Kidney (tissue), 14 donors: ENCODE measurements around the gene GALNS. TPM values are rescaled to one million over a fixed set of nuclear protein-coding genes. Genes with fewer than 3 reads are reported as not detected.

ENCODE experiments used
- DNase-seq, 5 donors: peaks; one replicate each; pipeline ENCODE4 v3.0.0-alpha.2; 2013 to 2020
- FAIRE-seq: peaks from 2 replicates; lab custom pipeline; 2012; peaks lifted over from hg19 to GRCh38; lab: Jason Lieb, UNC
- H3K27ac ChIP-seq, 2 donors: one replicate each; pipeline ENCODE4 v1.7.0; 2013; ENCODE audit warnings: low read depth in 2 of 2, low read length in 2 of 2, inconsistent platforms in 1 of 2
- H3K27me3 ChIP-seq: one replicate; pipeline ENCODE4 v1.7.1; 2013; ENCODE audit warnings: low read length, inconsistent platforms; ENCODE audit not compliant: control insufficient read depth, insufficient read depth
- H3K36me3 ChIP-seq, 3 donors: one replicate each; pipeline versions ENCODE4 v1.7.0 to v1.7.1; 2013; ENCODE audit warnings: low read length in 3 of 3, control low read depth in 1 of 3, inconsistent platforms in 1 of 3; ENCODE audit not compliant: insufficient read depth in 3 of 3, control insufficient read depth in 2 of 3
- H3K4me1 ChIP-seq, 3 donors: one replicate each; pipeline versions ENCODE4 v1.7.0 to v1.7.1; 2013; ENCODE audit warnings: low read length in 3 of 3, inconsistent platforms in 1 of 3, low read depth in 1 of 3; ENCODE audit not compliant: control insufficient read depth in 2 of 3, insufficient read depth in 2 of 3
- H3K4me3 ChIP-seq, 3 donors: one replicate each; pipeline versions ENCODE4 v1.7.0 to v1.8.1; 2013; ENCODE audit warnings: low read length in 3 of 3, control low read depth in 1 of 3, inconsistent platforms in 1 of 3
- H3K9ac ChIP-seq, 3 donors: one replicate each; pipeline versions ENCODE4 v1.7.0 to v1.7.1; 2013; ENCODE audit warnings: low read length in 3 of 3, control low read depth in 1 of 3, inconsistent platforms in 1 of 3
- H3K9me3 ChIP-seq, 3 donors: one replicate each; pipeline versions ENCODE4 v1.7.0 to v1.7.1; 2013; ENCODE audit warnings: low read length in 3 of 3, control low read depth in 1 of 3, inconsistent platforms in 1 of 3; ENCODE audit not compliant: control insufficient read depth in 2 of 3, insufficient read depth in 1 of 3
- intact Hi-C: fragments of 100-400 bp; cut with DNase I; formaldehyde crosslinking; loops from one replicate; pipeline ENCODE4 v1.11.1; 2022
- polyA plus RNA-seq: library from polyadenylated mRNA; stranded (reverse); fragments of 350-450 nt; fragmentation: Illumina TruSeq; extraction: RNeasy Lipid Tissue Mini Kit (QIAGEN cat#74804); gene quantifications from one replicate; pipeline ENCODE4 v1.2.3, GENCODE V29; 2014; ENCODE audit warnings: low read depth, low replicate concordance; ENCODE audit not compliant: insufficient read depth
- total RNA-seq: library from RNA; stranded (reverse); fragmentation: NEBNext Ultra II Directional; extraction: Animal tissue kit (Norgen Biotek cat#: 25700); gene quantifications from one replicate; pipeline ENCODE4 v1.2.1, GENCODE V29; 2021
- TF ChIP-seq, protein P1 (sequence below): IDR thresholded peaks from 3 replicates; pipeline ENCODE4 v1.5.1; 2012; ENCODE audit warnings: mild to moderate bottlenecking, moderate library complexity, borderline replicate concordance; ENCODE audit not compliant: insufficient read depth; ENCODE audit errors: extremely low read depth
- donor health status: control.
- donor health status: control.
- donor health status: control.
- donor health status: control.
- donor health status: control.
- donor health status: DM: yes; HTN: yes; CAD: no.
- donor health status: Normal renal cell carcinoma (clear cell type).

The GALNS gene
- total and polyA plus RNA-seq, 2 donors from 2014 or later = 15.8 to 37.2 TPM

GRCh38 chr16:88822281-88823040, 34.3 kb downstream of the GALNS start:
- Histone ChIP-seq H3K4me3 (no peak overlapping the region), H3K9me3 (no peaks in the 10 kb centered on the region), H3K4me1 (no peaks in the 10 kb centered on the region), H3K9ac (no peak overlapping the region), H3K27me3 (no peaks in the 10 kb centered on the region), H3K36me3 (peaks cover 0 to 2% (median 0%) of the 10 kb centered on the region in 3 donors), H3K27ac (no peak overlapping the region)
- intact Hi-C loops = no loop called here
- DNase-seq (no peak), FAIRE-seq (no peak)
- TF ChIP-seq, protein P1, sequence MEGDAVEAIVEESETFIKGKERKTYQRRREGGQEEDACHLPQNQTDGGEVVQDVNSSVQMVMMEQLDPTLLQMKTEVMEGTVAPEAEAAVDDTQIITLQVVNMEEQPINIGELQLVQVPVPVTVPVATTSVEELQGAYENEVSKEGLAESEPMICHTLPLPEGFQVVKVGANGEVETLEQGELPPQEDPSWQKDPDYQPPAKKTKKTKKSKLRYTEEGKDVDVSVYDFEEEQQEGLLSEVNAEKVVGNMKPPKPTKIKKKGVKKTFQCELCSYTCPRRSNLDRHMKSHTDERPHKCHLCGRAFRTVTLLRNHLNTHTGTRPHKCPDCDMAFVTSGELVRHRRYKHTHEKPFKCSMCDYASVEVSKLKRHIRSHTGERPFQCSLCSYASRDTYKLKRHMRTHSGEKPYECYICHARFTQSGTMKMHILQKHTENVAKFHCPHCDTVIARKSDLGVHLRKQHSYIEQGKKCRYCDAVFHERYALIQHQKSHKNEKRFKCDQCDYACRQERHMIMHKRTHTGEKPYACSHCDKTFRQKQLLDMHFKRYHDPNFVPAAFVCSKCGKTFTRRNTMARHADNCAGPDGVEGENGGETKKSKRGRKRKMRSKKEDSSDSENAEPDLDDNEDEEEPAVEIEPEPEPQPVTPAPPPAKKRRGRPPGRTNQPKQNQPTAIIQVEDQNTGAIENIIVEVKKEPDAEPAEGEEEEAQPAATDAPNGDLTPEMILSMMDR = no peak

GRCh38 chr16:88821168-88821850, 35.4 kb downstream of the GALNS start:
- Histone ChIP-seq H3K4me3 (no peak overlapping the region), H3K9me3 (no peaks in the 10 kb centered on the region), H3K4me1 (no peaks in the 10 kb centered on the region), H3K27ac (no peak overlapping the region), H3K36me3 (peaks cover 0 to 2% (median 0%) of the 10 kb centered on the region in 3 donors), H3K9ac (no peak overlapping the region), H3K27me3 (no peaks in the 10 kb centered on the region)
- TF ChIP-seq, protein P1 = no peak
- FAIRE-seq (no peak), DNase-seq (no peak)
- intact Hi-C loops = no loop called here

DNA sequence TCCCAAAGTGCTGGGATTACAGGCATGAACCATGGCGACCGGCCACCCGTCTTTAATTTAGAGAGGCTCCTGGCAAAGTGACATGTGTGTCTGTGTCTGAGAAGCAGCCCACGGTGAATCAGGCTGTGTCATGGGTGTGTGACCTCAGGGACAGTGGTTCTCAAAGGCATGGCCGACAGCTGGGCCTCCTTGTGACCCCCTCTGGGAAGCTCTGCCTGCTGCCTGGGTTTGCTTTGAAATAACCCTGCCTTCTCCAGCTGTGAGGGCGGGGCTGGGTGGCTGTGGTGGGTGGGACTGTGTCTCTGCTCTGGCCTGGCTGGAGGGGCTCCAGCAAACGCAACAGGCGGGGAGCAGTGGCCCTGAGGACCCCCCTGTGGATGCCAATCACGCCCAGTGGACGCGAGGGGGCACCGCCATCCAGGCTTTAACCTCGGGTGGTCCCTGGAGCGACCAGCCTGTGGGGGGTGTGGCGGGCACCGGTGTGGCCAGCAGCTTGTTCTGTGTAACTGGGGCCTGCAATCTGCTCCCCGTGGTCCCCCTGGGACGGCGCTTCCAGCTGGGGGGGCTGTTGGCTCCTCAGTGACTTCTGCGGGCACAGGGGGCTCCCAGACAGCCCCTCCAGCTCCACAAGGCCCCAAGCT, 36.2 kb downstream of the GALNS start:
- H3K27me3 ChIP-seq = no peaks in the 10 kb centered on the region
- H3K36me3 ChIP-seq = peaks cover 0 to 2% (median 0%) of the 10 kb centered on the region in 3 donors
- H3K27ac ChIP-seq = no peak overlapping the region
- no peak overlapping the region for H3K4me3 ChIP-seq
- DNase-seq = no peak
- no peak for FAIRE-seq
- TF ChIP-seq, protein P1 = no peak
- no peaks in the 10 kb centered on the region for H3K9me3 ChIP-seq
- H3K4me1 ChIP-seq = peaks cover 0 to 2% (median 0%) of the 10 kb centered on the region in 3 donors
- intact Hi-C loops = no loop called here
- no peak overlapping the region for H3K9ac ChIP-seq
